Left ventricle myocardium inferior (tissue), 1 donor: ENCODE results near the gene DYSF. TPM values are rescaled to one million over a fixed set of nuclear protein-coding genes. Genes with fewer than 3 reads are reported as not detected.

Experiments
- DNase-seq: peaks from one replicate; pipeline ENCODE4 v3.0.0-alpha.2; 2020
- H3K27ac ChIP-seq: fragments of 200-600 bp; replicated peaks from 2 replicates; pipeline ENCODE4 v1.8.0; 2021
- H3K27me3 ChIP-seq: fragments of 200-600 bp; 2 replicates; pipeline ENCODE4 v1.8.0; 2021; ENCODE audit warnings: low read depth
- H3K36me3 ChIP-seq: fragments of 200-600 bp; 2 replicates; pipeline ENCODE4 v1.8.0; 2021
- H3K4me1 ChIP-seq: fragments of 200-600 bp; 2 replicates; pipeline ENCODE4 v1.8.0; 2021
- H3K4me3 ChIP-seq: fragments of 200-600 bp; 2 replicates; pipeline ENCODE4 v1.8.0; 2021; ENCODE audit warnings: mild to moderate bottlenecking, moderate library complexity
- H3K9me3 ChIP-seq: fragments of 200-600 bp; replicated peaks from 2 replicates; pipeline ENCODE4 v1.8.0; 2021
- intact Hi-C: fragments of 100-400 bp; cut with micrococcal nuclease; formaldehyde crosslinking; loops from one replicate; pipeline ENCODE4 v1.11.0; 2022
- total RNA-seq: library from RNA; stranded (reverse); fragmentation: NEBNext Ultra II Directional; extraction: Animal tissue kit (Norgen Biotek cat#: 25700); gene quantifications from one replicate; pipeline ENCODE4 v1.2.1, GENCODE V29; 2021
- TF ChIP-seq, protein P1 (sequence below): fragments of 200-600 bp; IDR thresholded peaks from 2 replicates; pipeline ENCODE4 v1.8.0; 2021; ENCODE audit warnings: antibody characterized with exemption, mild to moderate bottlenecking, borderline replicate concordance
- donor health status: DM: no; HTN: yes; CAD: no; lungs with severe emphysema.

DYSF gene
- total RNA-seq, 1 donor from 2014 or later: 48.2 TPM

- no peaks in the 10 kb centered on the region for H3K27me3 ChIP-seq
- peaks cover 38% of the 10 kb centered on the region for H3K36me3 ChIP-seq
- H3K4me3 ChIP-seq: no peak overlapping the region
- no peak overlapping the region for H3K27ac ChIP-seq
- no peak for DNase-seq
- no peaks in the 10 kb centered on the region for H3K9me3 ChIP-seq
- intact Hi-C loops: no loop called here
- TF ChIP-seq, protein P1, sequence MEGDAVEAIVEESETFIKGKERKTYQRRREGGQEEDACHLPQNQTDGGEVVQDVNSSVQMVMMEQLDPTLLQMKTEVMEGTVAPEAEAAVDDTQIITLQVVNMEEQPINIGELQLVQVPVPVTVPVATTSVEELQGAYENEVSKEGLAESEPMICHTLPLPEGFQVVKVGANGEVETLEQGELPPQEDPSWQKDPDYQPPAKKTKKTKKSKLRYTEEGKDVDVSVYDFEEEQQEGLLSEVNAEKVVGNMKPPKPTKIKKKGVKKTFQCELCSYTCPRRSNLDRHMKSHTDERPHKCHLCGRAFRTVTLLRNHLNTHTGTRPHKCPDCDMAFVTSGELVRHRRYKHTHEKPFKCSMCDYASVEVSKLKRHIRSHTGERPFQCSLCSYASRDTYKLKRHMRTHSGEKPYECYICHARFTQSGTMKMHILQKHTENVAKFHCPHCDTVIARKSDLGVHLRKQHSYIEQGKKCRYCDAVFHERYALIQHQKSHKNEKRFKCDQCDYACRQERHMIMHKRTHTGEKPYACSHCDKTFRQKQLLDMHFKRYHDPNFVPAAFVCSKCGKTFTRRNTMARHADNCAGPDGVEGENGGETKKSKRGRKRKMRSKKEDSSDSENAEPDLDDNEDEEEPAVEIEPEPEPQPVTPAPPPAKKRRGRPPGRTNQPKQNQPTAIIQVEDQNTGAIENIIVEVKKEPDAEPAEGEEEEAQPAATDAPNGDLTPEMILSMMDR: no peak
- peaks cover 6% of the 10 kb centered on the region for H3K4me1 ChIP-seq
Measured at GRCh38 chr2:71558300-71559051, 105.1 kb downstream of the DYSF start.

- TF ChIP-seq, protein P1: no peak
- intact Hi-C loops: no loop called here
- no peak overlapping the region for H3K4me3 ChIP-seq
- no peak overlapping the region for H3K27ac ChIP-seq
- peaks cover 30% of the 10 kb centered on the region for H3K36me3 ChIP-seq
- no peak for DNase-seq
- H3K4me1 ChIP-seq: peaks cover 6% of the 10 kb centered on the region
- H3K9me3 ChIP-seq: no peaks in the 10 kb centered on the region
- no peaks in the 10 kb centered on the region for H3K27me3 ChIP-seq
Measured at GRCh38 chr2:71559080-71559827, 105.9 kb downstream of the DYSF start.

DNA sequence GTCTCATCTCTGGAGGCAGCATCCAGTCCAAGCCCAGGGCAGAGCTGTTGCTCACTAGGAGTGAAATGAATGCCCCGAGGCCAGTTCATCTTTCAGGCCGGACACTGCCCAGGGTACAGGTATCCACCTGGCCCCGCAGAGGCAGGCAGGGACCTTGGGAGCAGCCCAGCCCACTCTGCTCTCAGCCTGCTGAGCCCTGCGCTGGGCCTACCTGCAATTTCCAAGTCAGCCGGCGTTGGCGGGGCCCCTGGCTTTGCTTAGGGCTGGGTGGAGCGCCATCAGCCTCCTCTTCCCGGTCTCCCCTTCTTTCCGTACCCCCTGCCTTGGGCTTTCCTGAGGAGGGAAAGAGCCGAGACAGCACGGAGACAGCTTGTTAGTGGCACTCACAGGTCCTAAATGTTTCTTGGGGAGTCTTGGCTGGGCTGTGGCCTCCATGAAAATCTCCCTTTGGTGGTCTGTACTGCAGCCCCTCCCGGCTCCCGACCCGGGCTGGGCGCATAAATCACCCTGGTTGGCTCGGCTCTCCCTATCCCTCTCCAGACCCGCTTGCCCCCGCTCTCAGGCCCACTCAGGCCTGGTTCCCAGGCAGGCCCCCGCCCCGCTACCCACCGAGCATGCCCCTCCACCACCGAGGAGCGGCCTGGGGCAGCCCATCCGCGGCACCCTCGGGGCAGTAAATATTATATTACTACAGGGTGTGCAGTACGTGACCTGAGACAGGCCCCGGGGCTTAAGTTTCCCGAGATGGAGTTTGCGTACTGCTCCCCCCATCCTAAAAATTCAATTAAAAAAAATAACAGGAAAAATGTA, 106.7 kb downstream of the DYSF start:
- Histone ChIP-seq H3K9me3 (no peaks in the 10 kb centered on the region), H3K4me1 (peaks cover 6% of the 10 kb centered on the region), H3K36me3 (peaks cover 29% of the 10 kb centered on the region), H3K27me3 (no peaks in the 10 kb centered on the region), H3K4me3 (no peak overlapping the region), H3K27ac (no peak overlapping the region)
- TF ChIP-seq, protein P1: no peak
- intact Hi-C loops: no loop called here
- DNase-seq: no peak

DNA sequence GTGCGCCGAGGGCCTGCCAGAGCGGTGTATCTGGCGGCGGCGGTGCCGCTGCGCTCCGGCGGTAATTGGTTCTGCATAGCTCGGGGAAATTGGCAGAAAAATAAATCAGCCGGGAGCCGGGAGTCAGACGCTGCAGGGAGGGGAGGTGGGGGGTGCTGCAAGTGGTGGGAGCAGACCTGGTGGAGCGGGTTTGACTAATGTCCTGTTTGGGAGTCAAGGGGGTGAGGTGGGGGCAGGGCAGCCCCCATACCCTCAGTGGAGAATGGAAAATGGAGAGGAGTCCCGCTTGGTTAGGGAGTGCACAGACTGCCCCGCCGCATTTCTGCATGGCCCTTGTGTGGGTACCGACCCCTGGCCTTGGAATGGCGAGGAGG, 107.3 kb downstream of the DYSF start:
- Histone ChIP-seq H3K36me3 (peaks cover 27% of the 10 kb centered on the region), H3K4me1 (peaks cover 6% of the 10 kb centered on the region), H3K27me3 (no peaks in the 10 kb centered on the region), H3K4me3 (no peak overlapping the region), H3K9me3 (no peaks in the 10 kb centered on the region), H3K27ac (no peak overlapping the region)
- no peak for DNase-seq
- TF ChIP-seq, protein P1: no peak
- intact Hi-C loops: no loop called here

DNA sequence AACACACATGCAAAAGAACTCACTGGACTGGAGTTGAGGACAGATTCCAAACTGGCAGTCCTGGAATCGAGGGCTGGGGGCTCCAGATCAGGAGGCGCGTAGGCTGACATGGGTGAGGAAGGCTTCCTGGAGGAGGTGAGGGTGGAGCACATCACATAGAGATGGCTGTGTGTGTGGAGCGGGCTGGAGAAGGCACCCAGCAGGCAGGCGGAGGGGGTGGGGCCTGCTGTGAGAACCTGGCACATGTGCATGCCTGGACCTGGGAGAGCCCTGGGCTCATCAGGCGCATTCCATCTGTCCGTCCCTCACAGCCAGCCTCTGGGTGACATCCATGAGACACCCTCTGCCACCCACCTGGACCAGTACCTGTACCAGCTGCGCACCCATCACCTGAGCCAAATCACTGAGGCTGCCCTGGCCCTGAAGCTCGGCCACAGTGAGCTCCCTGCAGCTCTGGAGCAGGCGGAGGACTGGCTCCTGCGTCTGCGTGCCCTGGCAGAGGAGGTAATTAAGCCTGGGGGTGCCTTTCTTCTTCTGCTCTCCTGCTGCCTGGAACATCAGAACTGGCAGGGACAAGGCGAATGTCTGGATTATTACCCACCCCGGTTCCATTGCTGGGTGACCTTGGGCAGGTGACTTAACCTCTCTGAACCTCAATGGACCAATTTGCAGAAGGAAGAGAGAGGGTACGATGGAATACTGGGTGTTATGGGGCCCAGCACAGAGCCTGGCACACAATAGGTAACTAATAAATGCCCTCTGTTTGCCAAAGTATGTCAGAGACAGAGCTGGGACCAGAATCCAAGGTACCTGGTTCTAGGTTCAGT, 108.3 kb downstream of the DYSF start:
- H3K9me3 ChIP-seq: no peaks in the 10 kb centered on the region
- no peaks in the 10 kb centered on the region for H3K27me3 ChIP-seq
- no peak overlapping the region for H3K4me3 ChIP-seq
- intact Hi-C loops: no loop called here
- DNase-seq: no peak
- peaks cover 19% of the 10 kb centered on the region for H3K36me3 ChIP-seq
- H3K27ac ChIP-seq: no peak overlapping the region
- peaks cover 6% of the 10 kb centered on the region for H3K4me1 ChIP-seq
- TF ChIP-seq, protein P1: no peak
